ENCODE data around the gene CER1.
"Not testable (repeated sequence)": the region's sequence is repeated elsewhere in the genome, so short reads cannot be mapped to it uniquely, and the experiment has no call there.

Gene CER1

DNA sequence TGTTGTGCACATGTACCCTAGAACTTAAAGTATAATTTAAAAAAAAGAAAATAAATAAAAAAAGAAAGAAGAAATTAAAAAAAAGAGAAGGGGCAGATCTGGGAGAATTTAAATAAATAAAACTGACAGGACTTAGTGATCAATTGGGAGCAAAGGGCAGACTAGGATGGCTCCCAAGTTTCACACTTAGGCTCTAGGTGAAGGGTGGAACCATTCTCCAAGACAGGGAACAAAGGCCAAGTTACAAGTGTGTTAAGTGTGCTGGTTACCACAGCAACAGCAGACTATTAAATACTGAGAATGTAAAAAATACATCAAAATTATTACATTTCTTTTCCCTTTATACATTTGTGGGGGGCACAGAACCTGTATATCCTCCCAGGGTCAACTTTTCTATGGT is 36.4 kb downstream of the CER1 start:
- Histone ChIP-seq H3K4me1 (ENCODE audit: insufficient read depth, low read length) (no peaks in the 10 kb centered on the region), H3K27ac (ENCODE audit: low read length) (no peak overlapping the region), H3K36me3 (ENCODE audit: insufficient read depth, low read depth, low read length) (peaks cover 39% of the 10 kb centered on the region), H3K9me3 (ENCODE audit: insufficient read depth, low read depth, low read length) (no peaks in the 10 kb centered on the region), H3K27me3 (ENCODE audit: insufficient read depth, low read length) (no peaks in the 10 kb centered on the region), H3K4me3 (ENCODE audit: low read length) (no peak overlapping the region), H3K9ac (ENCODE audit: low read depth, low read length) (no peak overlapping the region)

DNA sequence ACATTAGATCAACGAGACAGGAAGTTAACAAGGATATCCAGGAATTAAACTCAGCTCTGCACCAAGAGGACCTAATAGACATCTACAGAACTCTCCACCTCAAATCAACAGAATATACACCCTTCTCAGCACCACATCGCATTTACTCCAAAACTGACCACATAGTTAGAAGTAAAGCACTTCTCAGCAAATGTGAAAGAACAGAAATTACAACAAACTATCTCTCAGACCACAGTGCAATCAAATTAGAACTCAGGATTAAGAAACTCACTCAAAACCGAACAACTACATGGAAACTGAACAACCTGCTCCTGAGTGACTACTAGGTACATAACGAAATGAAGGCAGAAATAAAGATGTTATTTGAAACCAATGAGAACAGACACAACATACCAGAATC is 39.9 kb downstream of the CER1 start:
- H3K27me3 ChIP-seq (ENCODE audit: insufficient read depth, low read length); H3K9ac ChIP-seq (ENCODE audit: low read depth, low read length); H3K27ac ChIP-seq (ENCODE audit: low read length); H3K4me1 ChIP-seq (ENCODE audit: insufficient read depth, low read length); H3K4me3 ChIP-seq (ENCODE audit: low read length); H3K9me3 ChIP-seq (ENCODE audit: insufficient read depth, low read depth, low read length): not testable (repeated sequence)
- peaks cover 14% of the 10 kb centered on the region; the same call in 1 of the 2 replicates for H3K36me3 ChIP-seq (ENCODE audit: insufficient read depth, low read depth, low read length)

DNA sequence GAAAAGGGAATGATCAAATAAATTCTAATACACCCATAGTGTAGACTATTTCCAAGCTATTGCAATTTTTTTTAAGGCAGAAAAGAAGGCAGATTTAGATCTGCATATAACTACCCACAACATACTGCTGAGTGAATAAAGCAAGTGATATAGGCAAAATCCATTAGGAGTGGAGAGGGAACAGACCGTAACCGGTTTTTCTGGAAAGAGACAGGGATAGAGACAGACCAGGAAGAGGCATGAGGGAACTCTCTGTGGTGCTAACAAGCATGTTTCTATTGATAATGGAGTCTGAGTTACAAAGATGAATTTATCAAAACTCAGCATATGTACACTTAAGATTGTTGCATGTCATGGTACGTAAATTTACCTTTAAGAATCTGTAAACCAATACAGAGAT is 43.8 kb downstream of the CER1 start:
- H3K27ac ChIP-seq (ENCODE audit: low read length): no peak overlapping the region
- no peak overlapping the region for H3K4me3 ChIP-seq (ENCODE audit: low read length)
- H3K4me1 ChIP-seq (ENCODE audit: insufficient read depth, low read length): no peaks in the 10 kb centered on the region
- H3K27me3 ChIP-seq (ENCODE audit: insufficient read depth, low read length): no peaks in the 10 kb centered on the region
- H3K36me3 ChIP-seq (ENCODE audit: insufficient read depth, low read depth, low read length): no peaks in the 10 kb centered on the region
- no peak overlapping the region for H3K9ac ChIP-seq (ENCODE audit: low read depth, low read length)
- no peaks in the 10 kb centered on the region for H3K9me3 ChIP-seq (ENCODE audit: insufficient read depth, low read depth, low read length)

DNA sequence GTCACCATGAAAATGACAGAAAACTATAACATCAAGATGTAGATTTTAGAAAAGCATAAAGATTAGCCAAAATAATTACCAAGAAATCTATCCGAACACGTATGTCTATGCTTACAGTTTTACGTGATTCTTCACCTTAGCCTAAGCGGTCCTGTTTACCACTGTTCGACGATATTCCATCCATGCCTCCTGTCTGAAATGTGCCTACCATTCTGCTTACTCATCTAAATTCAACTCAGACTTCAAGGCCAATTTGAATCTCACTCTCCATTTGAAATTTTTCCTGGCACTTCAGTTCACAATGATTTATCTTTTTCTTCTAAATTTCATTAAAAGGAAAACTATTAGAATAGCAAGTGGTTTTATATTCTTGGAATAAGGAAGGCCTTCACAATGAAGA is 44.7 kb downstream of the CER1 start:
- no peak overlapping the region for H3K4me3 ChIP-seq (ENCODE audit: low read length)
- no peaks in the 10 kb centered on the region for H3K9me3 ChIP-seq (ENCODE audit: insufficient read depth, low read depth, low read length)
- no peaks in the 10 kb centered on the region for H3K36me3 ChIP-seq (ENCODE audit: insufficient read depth, low read depth, low read length)
- H3K27me3 ChIP-seq (ENCODE audit: insufficient read depth, low read length): no peaks in the 10 kb centered on the region
- H3K27ac ChIP-seq (ENCODE audit: low read length): no peak overlapping the region
- H3K9ac ChIP-seq (ENCODE audit: low read depth, low read length): no peak overlapping the region
- no peaks in the 10 kb centered on the region for H3K4me1 ChIP-seq (ENCODE audit: insufficient read depth, low read length)

DNA sequence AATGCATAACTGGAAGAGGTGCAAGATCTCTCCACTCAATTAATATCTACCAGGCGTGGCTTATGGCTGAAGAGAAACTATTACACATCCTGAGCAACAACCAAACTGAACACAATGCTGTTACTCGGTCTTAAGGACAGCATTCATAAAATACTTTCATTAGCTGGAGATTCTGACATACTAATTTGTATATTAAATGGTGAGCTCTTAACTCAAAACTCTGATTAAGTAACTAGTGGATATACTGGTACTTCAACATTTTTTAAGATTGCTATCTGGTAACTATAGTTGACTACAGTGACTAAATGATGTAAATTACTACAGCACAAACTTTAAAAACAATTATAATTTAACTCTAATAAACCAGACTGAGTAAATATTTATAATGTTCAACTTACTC is 45.1 kb downstream of the CER1 start:
- H3K9ac ChIP-seq (ENCODE audit: low read depth, low read length): no peak overlapping the region
- H3K27me3 ChIP-seq (ENCODE audit: insufficient read depth, low read length): no peaks in the 10 kb centered on the region
- H3K4me3 ChIP-seq (ENCODE audit: low read length): no peak overlapping the region
- H3K36me3 ChIP-seq (ENCODE audit: insufficient read depth, low read depth, low read length): peaks cover 2% of the 10 kb centered on the region; the same call in 1 of the 2 replicates
- no peak overlapping the region for H3K27ac ChIP-seq (ENCODE audit: low read length)
- no peaks in the 10 kb centered on the region for H3K4me1 ChIP-seq (ENCODE audit: insufficient read depth, low read length)
- no peaks in the 10 kb centered on the region for H3K9me3 ChIP-seq (ENCODE audit: insufficient read depth, low read depth, low read length)

DNA sequence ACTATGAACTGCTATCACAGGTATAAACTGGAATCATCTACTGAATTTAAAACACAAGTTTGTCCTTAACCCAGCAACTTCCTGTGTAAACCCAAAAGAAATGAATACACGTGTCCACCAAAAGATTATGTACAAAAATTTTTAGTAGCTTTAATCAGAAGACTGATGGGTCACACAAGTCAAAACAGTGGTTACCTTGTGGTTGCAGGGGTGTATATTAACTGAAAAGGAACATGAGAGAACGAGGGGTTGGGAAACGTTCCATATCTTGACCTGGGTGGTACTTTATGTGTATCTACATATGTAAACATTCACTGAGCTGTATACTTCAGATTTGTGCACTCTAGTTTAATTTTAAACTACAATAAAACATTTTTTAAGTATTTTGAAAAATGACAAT is 47.9 kb downstream of the CER1 start:
- Histone ChIP-seq H3K27me3 (ENCODE audit: insufficient read depth, low read length) (no peaks in the 10 kb centered on the region), H3K4me3 (ENCODE audit: low read length) (no peak overlapping the region), H3K36me3 (ENCODE audit: insufficient read depth, low read depth, low read length) (peaks cover 9% of the 10 kb centered on the region), H3K27ac (ENCODE audit: low read length) (no peak overlapping the region), H3K9ac (ENCODE audit: low read depth, low read length) (no peak overlapping the region), H3K9me3 (ENCODE audit: insufficient read depth, low read depth, low read length) (no peaks in the 10 kb centered on the region), H3K4me1 (ENCODE audit: insufficient read depth, low read length) (no peaks in the 10 kb centered on the region)

DNA sequence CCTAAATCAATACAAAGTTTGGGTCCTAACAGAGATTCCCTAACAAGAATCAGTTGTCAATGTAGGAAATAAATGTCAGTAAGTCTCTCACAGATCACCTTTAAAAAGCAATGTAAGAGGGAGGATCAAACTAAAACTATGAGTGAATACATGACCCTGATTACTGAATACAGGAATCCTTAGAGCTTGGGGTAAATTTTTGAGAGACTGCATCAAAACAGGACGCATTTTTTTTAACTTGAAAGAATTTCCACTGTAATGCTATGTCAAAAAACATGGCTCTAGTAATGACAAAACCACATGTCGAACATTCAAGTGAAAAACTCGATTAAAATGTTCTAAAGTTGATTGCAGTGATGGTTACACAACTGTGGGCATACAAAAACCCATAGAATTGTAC is 51.2 kb downstream of the CER1 start:
- no peak overlapping the region for H3K4me3 ChIP-seq (ENCODE audit: low read length)
- H3K4me1 ChIP-seq (ENCODE audit: insufficient read depth, low read length): no peaks in the 10 kb centered on the region
- no peak overlapping the region for H3K9ac ChIP-seq (ENCODE audit: low read depth, low read length)
- no peaks in the 10 kb centered on the region for H3K9me3 ChIP-seq (ENCODE audit: insufficient read depth, low read depth, low read length)
- peaks cover 9% of the 10 kb centered on the region for H3K36me3 ChIP-seq (ENCODE audit: insufficient read depth, low read depth, low read length)
- no peaks in the 10 kb centered on the region for H3K27me3 ChIP-seq (ENCODE audit: insufficient read depth, low read length)
- H3K27ac ChIP-seq (ENCODE audit: low read length): no peak overlapping the region

DNA sequence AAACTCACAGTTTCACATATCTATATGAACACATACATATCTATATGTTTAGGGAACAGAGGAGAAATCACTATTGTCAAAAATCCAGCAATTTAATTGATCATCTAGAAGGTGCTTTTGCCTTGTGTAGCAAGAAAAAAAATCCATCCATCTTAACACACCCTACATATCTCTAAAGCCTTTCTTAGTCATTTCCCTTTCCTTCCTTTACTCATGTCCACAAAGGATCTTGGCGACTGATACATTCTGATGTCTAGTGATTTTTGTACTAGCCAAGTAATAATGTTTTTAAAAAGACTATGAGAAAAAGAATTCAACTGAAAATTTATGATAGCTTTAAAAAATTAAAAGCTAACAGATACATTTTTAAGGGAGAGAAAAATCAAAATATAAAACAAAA is 51.8 kb downstream of the CER1 start:
- Histone ChIP-seq H3K4me1 (ENCODE audit: insufficient read depth, low read length) (no peaks in the 10 kb centered on the region), H3K9me3 (ENCODE audit: insufficient read depth, low read depth, low read length) (no peaks in the 10 kb centered on the region), H3K4me3 (ENCODE audit: low read length) (no peak overlapping the region), H3K27me3 (ENCODE audit: insufficient read depth, low read length) (no peaks in the 10 kb centered on the region), H3K9ac (ENCODE audit: low read depth, low read length) (no peak overlapping the region), H3K27ac (ENCODE audit: low read length) (no peak overlapping the region), H3K36me3 (ENCODE audit: insufficient read depth, low read depth, low read length) (peaks cover 9% of the 10 kb centered on the region)

All from iPS-20b (cell line).